Astrocyte (in vitro differentiated cells and primary cell): ENCODE measurements around the gene DPP4.

Experiments used
- CTCF ChIP-seq: IDR thresholded peaks from 2 replicates; pipeline ENCODE4 v1.5.1; 2011; ENCODE audit warnings: low read depth, mild to moderate bottlenecking, inconsistent platforms, low read length, moderate library complexity; ENCODE audit not compliant: insufficient read depth
- EZH2 ChIP-seq: IDR thresholded peaks from 2 replicates; pipeline ENCODE4 v1.6.1; 2012; ENCODE audit warnings: mild to moderate bottlenecking, low read length, inconsistent platforms; ENCODE audit not compliant: insufficient read depth

DNA sequence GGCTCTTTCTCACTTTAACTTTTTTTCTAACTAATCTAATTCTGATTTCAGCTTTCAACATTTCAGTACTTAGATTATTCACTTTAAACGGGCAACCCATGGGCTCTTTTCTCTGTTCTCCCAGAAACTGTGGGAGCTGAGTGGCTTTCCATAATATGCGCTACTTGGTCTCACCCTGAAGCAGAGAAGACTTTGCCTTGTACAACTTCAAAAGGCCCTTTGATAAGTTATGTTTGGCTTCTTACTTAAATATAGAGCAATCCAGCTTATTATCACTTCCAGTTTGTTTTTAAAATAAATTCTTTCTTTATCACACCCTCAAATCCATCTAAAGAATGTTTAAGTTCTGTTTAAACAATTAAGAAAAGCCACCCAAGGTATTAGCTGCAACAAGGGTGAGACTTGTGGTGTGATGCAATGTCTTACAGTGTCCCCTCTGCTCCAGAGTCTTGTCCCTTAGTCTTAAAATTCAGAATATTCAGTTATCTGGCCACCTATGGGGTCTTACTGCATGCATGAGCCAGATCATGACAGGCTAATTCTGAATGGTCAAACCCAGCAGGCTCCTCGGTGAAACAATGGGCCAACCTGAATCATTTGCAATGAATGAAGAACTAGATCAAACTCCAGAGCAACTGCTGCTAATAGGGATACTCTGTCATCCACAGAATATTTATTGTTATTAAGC is 39.2 kb upstream of the DPP4 start:
- TF ChIP-seq CTCF, result no peak
- no peak for TF ChIP-seq EZH2
